ENCODE results near the gene MEMO1.

- TF ChIP-seq ESRRG (CRISPR knock-in tag; IDR thresholded peaks at IDR 0.05) (no peak), ZFP30 (CRISPR knock-in tag; IDR thresholded peaks at IDR 0.05) (no peak), ARNTL (CRISPR knock-in tag; IDR thresholded peaks at IDR 0.05; ENCODE audit: borderline replicate concordance, low read depth) (no peak), TSHZ2 (CRISPR knock-in tag; IDR thresholded peaks at IDR 0.05) (no peak), PATZ1 (CRISPR knock-in tag; IDR thresholded peaks at IDR 0.05; ENCODE audit: borderline replicate concordance) (no peak)
Measured at GRCh38 chr2:31992025-31992579, 18.7 kb downstream of the MEMO1 start.
